NCI-H345 treated with DMSO at 0.1 percent for 48 hours (cell line): Measurements from ENCODE around the gene GPR137.
"Not testable (repeated sequence)": the region's sequence is repeated elsewhere in the genome, so short reads cannot be mapped to it uniquely, and the experiment has no call there.

Experiments
- DNase-seq: peaks from one replicate; lab custom pipeline; 2025; ENCODE audit not compliant: unreplicated experiment; lab: John Stamatoyannopoulos, UW

The GPR137 gene

DNA sequence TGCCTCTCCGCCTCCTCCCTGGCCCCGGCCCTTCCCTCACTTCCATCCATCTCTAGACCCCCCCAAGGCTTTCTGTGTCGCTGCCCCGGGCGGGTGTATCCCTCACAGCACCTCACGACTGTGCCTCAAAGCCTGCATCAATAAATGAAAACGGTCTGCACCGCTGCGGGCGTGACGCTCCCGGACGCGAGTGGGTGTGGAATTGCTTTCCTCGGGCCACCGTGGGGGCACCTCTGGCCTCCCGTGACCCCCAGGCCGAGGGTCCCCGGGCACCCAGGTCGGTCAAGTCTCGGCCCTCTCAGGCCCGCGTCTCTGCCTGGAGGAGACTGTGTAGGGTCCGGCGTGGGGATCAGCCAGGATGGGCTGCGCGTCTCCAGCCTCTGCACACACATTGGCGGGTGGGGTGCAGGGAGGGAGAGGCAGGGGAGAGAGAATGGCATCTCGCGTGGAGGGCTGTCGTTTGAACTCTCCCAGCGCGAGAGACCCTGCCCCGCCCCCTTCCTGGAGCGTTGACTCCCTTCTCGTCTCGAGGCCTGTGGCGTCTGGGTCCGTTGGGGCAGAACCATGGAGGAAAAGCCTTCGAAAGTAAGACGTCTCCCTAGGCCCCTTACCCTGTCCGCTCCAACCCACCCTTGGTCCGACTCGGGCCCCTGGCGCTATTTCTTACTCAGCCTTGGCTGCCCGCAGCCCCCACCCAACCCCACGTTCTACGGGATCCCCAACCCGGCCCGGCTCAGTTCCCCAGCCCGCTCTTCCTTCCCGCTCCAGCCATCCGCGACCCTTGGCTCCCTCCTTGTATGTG, 14.4 kb downstream of the GPR137 start, which contains the start of gene CATSPERZ:
CATSPERZ (plus strand) TSS at position 512 of the 802 bp plus-strand sequence; CDS start at position 565, 53 bp downstream.
- DNase-seq = no peak

DNA sequence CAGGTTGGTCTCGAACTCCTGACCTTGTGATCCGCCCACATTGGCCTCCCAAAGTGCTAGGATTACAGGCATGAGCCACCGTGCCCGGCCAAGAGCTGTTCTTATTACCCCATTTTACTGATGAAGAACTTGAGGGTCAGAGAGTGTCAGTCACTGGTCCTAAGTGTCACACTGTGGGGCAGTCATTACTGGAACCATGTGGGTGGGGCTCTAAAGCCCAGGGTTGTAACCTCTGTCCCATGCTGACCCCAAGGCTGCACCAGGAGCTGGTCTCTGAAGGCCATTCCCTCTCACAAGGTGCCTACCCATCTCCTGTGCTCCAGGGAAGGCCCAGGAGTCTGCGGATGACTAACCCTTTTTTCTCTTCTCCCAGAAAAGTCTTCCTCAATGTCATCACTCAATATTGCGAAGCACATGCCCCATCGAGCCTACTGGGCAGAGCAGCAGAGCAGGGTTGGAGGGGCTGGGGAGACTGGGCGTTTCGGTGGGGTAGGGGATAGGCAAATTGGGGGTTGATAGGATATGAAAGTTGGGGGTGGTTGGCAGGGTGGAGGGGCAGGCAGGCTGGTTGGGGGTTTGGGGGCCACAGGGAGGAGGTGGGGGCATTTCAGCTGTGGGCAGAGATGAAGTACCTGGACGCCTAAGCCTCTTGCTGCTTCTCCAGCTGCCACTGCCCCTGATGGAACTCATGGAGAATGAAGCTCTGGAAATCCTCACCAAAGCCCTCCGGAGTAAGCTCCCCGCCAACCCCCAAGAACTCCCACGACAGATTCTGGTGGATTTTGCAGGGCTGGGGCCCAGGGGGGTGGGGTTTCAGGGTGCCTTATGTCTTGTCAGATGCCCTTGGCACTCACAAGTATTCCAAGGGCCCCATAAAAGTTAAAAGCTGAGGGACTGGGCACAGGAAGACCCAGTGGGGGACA, 17.7 kb downstream of the GPR137 start:
- DNase-seq = no peak

DNA sequence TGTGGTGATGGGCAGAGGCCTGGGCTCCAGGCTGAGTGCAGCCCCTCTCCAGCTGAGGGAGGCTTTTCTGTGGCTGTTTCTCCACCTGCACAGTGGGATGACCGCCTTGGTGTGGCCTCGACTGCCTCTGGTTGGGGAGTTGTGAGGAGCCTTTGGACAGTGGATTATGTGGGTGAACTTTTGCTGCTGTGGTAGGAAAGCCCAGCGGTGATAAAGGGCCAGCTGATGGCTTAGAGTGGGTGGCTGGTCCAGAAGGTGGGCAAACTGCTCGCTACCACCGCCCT, 18.3 kb downstream of the GPR137 start:
- DNase-seq = no peak

DNA sequence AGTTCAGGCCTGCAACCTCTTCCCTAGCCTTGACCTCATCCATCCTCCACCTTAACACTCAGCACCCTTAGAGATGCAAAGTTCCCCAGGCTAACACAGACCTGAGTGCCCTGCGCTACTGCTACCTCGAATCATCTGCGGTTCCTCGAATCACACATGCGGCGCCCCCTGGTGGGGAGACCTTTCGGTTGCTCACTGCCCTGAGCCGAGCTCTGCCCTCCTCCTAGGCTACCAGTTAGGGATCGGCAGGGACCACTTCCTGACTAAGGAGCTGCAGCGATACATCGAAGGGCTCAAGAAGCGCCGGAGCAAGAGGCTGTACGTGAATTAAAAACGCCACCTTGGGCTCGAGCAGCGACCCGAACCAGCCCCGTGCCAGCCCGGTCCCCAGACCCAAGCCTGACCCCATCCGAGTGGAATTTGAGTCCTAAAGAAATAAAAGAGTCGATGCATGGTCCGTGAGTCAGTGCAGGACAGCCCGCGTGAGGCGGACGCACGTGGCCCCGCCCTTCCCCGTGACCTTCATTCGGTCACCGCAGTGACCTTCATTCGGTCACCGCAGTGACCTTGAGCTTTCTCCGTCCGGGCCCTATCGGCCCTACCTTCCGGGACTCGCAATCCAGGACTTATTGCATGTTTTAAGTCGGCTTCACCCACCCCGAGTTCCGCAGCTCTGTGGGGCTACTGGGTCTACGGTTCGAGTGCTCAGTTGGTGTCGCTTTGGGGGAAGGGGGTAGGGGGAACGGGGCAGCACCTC, 18.8 kb downstream of the GPR137 start:
- DNase-seq = peak; percentile 84

DNA sequence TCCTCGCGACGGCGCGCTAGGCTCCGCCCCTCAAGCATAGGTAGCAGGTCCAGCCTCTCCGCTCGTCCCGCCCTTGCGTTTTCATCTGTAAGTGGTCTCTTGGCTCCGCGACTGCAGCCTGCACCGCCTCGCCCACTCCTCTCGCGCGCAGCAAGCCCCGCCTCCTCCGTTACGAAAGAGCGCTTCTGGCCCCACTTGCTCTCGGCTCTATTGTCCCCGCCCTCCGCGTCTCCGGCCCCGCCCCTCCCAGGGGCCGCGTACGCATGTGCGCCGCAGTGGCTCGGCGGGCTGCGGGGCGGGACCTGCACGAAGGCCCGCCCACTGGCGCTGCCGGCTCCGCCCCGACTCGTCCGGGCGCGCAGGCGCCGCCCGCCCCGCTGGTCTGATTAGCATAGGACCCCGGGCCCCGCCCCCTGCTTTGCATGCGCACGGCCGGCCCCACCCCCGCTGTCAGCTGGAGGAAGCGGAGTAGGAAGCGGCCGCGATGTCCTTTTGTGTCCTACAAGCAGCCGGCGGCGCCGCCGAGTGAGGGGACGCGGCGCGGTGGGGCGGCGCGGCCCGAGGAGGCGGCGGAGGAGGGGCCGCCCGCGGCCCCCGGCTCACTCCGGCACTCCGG, 19.5 kb downstream of the GPR137 start, which contains the start of gene ESRRA:
ESRRA (plus strand) TSS at position 450 of the 616 bp plus-strand sequence. CDS start 1,656 bp downstream, outside the sequence.
- peak; percentile 100 for DNase-seq

DNA sequence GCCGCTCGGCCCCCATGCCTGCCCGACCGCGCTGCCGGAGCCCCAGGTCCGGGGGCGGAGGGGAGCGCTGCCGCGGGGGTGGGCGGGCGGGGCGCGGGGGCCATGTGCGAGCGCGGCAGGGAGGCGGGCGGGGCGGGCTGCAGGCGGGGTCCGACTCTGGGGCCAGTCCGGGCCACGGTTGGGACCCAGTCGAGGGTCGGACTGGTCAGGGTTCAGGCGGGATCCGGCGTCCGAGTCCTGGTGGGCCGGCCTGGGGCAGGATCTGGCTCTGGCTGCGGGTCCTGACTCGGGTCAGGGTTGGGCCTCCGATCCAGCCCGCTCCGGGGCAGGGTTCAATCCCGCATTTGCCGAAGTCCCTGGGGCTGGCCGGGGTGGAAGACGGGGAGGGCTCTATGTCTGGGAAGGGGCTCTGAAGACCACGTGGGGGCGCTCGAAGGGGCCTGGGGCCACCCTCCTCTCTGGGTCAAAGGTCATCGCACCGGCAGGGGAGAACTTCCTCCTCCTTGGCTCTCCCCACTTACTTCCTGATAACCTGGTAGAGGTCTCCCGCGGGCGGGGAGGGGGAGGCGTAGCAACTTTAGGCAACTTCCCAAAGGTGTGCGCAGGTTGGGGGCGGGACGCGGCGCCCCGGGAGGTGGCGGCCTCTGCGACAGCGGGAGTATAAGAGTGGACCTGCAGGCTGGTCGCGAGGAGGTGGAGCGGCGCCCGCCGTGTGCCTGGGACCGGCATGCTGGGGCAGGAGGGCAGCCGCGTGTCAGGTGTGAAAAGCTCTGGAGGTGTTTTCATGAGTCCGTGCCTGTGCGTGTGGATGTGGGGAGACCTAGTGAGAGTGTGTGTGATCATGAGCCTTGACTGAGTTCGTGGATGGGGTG, 20.3 kb downstream of the GPR137 start:
- DNase-seq = peak; percentile 19

DNA sequence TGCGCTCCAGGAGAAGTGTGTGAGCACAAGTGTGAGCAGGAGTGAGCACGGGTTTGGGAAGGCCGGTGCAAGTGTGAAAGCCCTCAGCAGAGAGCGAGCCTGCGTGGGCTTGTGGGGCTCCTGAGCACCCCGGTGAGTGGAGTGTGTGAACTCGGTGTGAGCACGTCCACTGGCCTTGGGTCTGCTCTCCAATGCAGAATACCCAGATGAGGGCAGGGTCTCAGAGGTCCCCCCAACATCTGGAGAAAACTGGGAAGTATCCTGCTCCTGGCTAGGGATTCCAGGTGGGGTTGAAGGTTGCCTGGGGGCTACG, 20.9 kb downstream of the GPR137 start:
- DNase-seq = no peak

DNA sequence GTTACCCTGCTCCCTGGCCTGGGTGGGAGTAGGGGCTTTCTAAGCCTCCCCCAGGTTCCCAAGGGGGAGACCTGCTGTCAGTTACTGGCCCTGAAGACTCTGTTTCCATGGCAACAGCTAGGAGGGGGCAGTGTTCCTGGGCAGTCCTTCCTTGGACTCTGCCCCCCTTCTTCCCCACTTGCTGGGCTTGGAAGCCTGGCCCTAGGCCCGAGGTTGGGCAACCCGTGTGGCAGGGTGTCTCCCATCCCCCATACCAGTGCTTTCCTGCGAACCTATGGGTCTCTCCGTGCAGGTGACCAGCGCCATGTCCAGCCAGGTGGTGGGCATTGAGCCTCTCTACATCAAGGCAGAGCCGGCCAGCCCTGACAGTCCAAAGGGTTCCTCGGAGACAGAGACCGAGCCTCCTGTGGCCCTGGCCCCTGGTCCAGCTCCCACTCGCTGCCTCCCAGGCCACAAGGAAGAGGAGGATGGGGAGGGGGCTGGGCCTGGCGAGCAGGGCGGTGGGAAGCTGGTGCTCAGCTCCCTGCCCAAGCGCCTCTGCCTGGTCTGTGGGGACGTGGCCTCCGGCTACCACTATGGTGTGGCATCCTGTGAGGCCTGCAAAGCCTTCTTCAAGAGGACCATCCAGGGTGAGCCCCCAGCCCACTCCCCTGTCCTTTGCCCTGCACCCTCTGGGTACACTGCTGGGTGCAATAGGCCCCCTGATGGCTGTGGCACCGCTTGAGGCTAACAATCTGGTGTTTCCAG, 21.4 kb downstream of the GPR137 start:
- DNase-seq = no peak

DNA sequence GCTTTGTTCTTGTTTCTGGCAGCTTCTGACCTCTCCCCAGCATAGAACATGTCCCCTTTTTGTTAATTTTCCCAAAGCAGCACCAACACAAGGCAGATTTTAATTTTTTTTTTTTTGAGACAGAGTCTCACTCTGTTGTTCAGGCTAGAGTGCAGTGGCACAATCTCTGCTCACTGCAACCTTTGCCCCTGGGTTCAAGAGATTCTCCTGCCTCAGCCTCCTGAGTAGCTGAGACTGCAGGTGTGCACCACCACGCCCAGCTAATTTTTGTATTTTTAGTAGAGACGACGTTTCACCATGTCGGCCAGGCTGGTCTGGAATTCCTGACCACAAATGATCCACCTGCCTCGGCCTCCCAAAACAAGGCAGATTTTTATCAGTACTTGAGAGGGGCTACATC, 22.1 kb downstream of the GPR137 start:
- not testable (repeated sequence) for DNase-seq

DNA sequence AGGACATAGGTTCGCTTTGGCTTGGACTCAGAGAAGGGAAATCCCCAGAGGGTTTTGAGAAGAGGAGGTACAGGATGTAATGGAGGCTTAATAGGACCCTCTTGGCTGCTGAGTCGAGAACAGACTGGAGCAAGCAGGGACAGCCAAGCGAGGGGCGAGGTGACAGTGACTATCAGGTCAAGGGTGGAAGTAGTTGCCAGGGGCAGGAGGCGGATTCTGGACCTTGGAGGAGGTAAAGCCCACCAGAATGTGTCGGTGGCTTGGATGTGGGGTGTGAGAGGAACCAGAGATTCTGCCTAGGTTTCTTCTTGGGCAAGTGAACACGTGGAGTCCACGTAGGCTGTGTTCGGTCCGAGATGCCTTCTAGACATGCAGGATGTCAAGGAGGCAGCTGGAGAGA, 27.3 kb downstream of the GPR137 start:
- no peak for DNase-seq

DNA sequence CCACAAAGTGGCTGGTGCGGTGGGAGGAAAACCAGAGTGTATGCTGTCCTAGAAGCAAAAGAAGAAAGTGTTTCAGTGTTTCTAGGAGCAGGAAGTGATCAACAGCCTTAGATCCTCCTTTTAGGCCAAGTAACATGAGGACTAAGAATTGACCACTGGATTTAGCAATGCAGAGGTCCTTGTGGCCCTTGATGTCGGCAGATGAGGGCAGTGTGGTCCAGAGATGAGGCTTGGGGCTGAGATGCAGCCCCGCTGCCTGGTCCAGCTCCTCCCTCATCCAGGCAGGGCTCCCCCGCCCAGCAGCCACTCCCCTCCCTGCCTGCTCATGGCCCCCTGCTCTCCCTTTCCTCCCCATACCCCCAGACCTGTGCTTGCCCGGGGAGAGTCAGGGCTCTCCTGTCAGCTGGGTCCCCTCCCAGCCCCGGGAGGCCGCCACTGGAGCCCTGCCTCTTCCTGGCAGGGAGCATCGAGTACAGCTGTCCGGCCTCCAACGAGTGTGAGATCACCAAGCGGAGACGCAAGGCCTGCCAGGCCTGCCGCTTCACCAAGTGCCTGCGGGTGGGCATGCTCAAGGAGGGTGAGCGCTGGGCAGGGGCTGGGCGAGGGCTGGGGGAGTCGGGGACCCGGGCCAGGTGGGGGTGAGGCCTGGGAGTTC, 28.0 kb downstream of the GPR137 start:
- no peak for DNase-seq

DNA sequence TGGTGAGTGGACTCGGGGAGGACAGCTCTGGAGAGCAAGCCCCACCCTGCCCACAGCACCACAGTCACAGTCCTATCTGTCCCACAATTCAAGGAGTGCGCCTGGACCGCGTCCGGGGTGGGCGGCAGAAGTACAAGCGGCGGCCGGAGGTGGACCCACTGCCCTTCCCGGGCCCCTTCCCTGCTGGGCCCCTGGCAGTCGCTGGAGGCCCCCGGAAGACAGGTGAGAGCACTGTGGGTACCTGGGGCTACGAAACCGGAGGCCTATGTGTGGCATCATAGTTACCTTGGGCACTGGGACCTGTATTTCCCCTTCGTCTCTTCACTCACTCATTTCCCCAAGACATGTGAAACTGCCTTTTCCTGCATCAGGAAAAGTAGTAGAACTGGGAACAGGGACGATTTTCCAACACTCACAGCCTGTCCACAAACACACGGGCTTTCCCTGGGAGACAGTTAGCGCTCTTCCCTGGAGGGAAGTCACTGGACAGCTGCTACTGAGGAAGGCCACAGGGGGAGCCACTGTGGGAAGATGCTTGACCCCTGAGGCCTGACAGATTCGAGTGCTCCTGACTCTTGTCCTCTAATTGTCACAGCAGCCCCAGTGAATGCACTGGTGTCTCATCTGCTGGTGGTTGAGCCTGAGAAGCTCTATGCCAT, 28.6 kb downstream of the GPR137 start:
- no peak for DNase-seq

DNA sequence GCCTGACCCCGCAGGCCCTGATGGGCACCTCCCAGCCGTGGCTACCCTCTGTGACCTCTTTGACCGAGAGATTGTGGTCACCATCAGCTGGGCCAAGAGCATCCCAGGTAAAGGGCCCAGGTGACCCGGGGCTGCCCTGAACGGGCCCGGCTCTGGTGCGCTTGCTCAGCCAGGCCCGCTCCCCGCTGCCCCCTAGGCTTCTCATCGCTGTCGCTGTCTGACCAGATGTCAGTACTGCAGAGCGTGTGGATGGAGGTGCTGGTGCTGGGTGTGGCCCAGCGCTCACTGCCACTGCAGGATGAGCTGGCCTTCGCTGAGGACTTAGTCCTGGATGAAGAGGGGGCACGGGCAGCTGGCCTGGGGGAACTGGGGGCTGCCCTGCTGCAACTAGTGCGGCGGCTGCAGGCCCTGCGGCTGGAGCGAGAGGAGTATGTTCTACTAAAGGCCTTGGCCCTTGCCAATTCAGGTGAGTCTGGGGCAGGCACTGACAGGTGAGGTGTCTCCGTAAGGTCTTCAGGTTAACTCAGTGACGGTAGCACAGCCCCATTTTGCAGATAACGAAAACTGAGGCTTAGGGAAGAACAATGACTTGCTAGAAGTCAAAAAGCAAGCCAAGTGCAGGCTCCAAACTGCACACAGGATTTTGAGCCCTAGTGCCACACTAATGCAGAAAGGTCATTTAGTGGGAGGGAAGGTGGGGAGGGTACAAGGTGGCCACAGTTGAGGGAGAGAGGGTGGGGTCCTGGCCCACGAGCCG, 29.3 kb downstream of the GPR137 start:
- no peak for DNase-seq

DNA sequence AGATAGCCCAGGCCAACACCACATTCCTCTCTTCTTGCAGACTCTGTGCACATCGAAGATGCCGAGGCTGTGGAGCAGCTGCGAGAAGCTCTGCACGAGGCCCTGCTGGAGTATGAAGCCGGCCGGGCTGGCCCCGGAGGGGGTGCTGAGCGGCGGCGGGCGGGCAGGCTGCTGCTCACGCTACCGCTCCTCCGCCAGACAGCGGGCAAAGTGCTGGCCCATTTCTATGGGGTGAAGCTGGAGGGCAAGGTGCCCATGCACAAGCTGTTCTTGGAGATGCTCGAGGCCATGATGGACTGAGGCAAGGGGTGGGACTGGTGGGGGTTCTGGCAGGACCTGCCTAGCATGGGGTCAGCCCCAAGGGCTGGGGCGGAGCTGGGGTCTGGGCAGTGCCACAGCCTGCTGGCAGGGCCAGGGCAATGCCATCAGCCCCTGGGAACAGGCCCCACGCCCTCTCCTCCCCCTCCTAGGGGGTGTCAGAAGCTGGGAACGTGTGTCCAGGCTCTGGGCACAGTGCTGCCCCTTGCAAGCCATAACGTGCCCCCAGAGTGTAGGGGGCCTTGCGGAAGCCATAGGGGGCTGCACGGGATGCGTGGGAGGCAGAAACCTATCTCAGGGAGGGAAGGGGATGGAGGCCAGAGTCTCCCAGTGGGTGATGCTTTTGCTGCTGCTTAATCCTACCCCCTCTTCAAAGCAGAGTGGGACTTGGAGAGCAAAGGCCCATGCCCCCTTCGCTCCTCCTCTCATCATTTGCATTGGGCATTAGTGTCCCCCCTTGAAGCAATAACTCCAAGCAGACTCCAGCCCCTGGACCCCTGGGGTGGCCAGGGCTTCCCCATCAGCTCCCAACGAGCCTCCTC, 30.2 kb downstream of the GPR137 start:
- not testable (repeated sequence) for DNase-seq

DNA sequence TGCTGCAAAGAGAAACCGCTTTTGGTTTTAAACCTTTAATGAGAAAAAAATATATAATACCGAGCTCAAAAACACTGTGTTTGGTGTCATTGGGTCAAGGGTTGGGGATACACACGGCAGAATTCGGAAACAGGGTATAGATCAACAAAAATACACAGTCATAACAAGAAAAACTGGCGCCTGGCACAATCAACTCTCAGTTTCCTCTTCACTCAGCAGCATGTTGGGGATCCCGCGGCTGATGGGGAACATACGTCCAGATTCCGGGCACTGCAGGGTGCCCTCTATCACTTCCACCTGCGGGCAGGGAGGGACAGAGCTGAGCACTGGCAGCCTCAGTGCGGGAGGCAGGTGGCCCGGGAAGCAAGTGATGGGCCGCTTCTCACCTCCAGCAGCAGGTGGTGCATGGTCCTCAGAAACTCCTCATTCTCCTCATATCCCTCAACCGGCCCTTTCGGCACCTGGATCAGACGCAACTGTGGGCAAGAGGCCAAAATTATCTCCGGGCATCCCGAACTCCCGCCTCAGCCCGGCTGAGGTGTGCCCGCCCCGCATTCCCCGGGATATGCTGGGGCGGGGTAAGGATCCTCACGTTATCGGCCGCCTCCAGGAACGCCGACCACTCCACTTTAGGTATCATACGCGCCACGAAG, 31.1 kb downstream of the GPR137 start:
- no peak for DNase-seq

DNA sequence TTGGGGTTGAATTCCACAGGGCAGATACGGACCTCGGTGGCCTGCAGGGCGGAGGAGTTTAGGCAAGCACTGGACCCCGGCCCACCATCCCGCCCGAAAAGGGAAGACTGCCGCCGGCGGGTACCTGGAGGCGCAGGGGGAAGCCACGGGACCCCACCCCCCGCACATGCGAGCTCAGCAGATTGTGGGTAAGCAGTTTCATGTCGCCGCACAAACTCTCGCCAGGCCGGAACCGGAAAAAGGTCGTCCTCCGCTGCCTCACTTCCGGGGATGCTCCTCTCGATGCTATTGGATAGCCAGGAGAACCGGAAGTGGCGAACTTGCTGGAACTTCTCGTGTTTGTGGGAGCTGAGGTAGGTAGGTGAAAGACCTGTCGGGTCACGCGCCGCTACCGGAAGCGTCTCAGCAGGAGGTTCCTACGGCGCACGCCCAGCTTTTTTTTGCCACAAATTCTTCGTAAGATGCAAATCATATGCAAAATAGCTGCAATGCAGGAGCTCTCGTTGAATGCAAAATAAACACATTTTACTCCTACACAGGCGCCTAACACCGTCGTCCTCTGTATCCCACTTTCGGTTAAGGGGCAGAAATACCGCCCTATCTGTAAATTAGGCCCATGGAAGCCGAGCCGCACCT, 31.8 kb downstream of the GPR137 start, which contains the start of gene TRMT112:
TRMT112 (minus strand) TSS at position 235 of the 636 bp plus-strand sequence; CDS start at position 202, 33 bp downstream.
- peak; percentile 98 for DNase-seq
